Fibroblast of peridontal ligament (primary cell): ENCODE data around the gene LIN28A.
A peak's percentile ranks its signal among the peaks of the same experiment; 100 is the strongest.

Experiments used
- DNase-seq: peaks from one replicate; pipeline ENCODE4 v3.0.0-alpha.2; 2010; ENCODE audit errors: extremely low read depth

LIN28A gene

DNA sequence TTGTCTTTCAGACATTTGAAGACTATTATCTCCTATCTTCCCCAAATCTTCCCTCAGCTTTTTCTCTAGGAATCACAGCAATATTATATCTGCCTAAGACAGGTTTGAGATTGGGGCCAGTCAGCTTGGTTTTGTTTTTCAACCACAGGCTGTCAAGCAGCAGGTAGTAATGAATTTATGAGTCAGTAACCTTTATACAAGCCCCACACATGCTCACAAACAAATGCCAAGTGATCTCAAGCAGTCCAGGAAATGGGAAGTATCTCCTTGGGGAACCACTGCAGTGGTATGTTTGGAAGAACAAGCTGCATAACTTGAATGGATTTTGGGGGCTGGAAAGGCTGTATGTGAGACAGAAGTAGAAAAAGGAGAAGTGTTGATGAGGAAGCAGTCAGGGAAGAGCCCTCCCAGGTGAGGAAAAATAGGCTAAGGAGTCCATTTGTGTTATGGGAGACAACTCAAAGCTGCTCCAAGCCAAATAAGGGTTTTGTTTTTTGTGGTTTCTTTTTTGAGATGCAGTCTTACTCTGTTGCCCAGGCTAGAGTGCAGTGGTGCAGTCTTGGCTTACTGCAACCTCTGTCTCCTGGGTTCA, 23.6 kb downstream of the LIN28A start:
- DNase-seq, result no peak

- no peak for DNase-seq
Measured at GRCh38 chr1:26438041-26438440, 27.4 kb downstream of the LIN28A start.

GRCh38 chr1:26440259-26440658, 29.6 kb downstream of the LIN28A start:
- no peak for DNase-seq

DNA sequence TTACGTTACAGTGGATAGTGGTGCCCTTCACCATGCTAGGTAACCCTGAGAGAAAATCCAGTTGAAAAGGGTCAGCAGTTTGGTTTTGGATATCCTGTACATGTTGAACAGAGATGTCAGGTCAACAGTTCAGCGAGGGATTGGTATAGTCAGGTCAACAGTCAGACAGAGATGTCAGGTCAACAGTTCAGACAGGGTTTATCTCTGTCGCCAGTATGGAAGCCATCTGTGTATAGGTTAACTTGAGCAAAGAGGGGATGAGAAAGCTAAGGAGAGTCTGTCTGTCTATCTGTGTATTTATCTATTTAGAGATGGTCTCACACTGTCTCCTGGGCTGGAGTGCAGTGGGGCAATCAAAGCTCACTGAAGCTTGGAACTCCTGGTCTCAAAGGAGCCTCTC, 39.3 kb downstream of the LIN28A start:
- no peak for DNase-seq

GRCh38 chr1:26450908-26451307, 40.3 kb downstream of the LIN28A start:
- no peak for DNase-seq

GRCh38 chr1:26452459-26453183, 42.0 kb downstream of the LIN28A start:
- DNase-seq, result no peak

GRCh38 chr1:26459148-26459547, 48.5 kb downstream of the LIN28A start:
- no peak for DNase-seq

DNA sequence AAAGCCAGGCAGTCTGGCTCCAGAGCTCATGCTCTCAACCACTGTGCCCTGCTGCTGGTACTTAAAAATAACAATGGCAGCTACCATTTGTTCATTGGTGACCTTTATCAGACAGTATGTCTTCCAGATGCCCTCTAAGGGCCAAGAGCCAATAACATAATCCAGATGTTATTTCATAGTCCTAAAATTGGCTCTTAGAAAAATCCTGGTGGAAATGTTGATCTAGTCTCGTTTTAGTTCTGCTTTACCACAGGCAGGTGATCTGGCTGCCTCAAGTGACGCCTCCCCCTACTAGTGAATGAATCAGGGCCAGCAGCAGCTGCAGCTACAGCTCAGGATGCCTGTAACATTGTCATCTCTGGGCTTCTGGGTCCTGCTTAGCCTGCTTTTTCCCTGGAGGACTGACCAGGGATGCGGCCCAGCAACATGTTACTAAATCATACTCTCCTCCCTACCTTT, 49.0 kb downstream of the LIN28A start:
- DNase-seq, result no peak

DNA sequence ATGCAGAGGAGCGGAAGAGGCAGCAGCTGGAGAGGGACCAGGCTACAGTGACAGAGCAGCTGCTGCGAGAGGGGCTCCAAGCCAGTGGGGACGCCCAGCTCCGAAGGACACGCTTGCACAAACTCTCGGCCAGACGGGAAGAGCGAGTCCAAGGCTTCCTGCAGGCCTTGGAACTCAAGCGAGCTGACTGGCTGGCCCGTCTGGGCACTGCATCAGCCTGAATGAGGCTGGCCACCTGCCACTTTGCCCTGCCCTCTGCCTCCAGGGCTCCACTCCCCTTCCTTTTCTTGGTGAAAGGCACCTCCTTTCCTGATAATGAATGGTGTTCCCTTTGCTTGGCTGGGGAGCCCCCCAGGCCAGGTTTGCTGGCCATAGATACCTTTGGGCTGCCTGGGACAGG, 58.3 kb downstream of the LIN28A start:
- no peak for DNase-seq

GRCh38 chr1:26469558-26469957, 58.9 kb downstream of the LIN28A start:
- DNase-seq, result no peak

- DNase-seq, result no peak
Measured at GRCh38 chr1:26470878-26471497, 60.4 kb downstream of the LIN28A start.

- DNase-seq, result peak; percentile 64
Measured at GRCh38 chr1:26471498-26472319, 61.1 kb downstream of the LIN28A start.

- peak; percentile 81 for DNase-seq
Measured at GRCh38 chr1:26472320-26472900, 61.8 kb downstream of the LIN28A start, which contains the start of gene HMGN2. HMGN2 (plus strand) TSS chr1:26472440; CDS start chr1:26472613, 173 bp downstream.

DNA sequence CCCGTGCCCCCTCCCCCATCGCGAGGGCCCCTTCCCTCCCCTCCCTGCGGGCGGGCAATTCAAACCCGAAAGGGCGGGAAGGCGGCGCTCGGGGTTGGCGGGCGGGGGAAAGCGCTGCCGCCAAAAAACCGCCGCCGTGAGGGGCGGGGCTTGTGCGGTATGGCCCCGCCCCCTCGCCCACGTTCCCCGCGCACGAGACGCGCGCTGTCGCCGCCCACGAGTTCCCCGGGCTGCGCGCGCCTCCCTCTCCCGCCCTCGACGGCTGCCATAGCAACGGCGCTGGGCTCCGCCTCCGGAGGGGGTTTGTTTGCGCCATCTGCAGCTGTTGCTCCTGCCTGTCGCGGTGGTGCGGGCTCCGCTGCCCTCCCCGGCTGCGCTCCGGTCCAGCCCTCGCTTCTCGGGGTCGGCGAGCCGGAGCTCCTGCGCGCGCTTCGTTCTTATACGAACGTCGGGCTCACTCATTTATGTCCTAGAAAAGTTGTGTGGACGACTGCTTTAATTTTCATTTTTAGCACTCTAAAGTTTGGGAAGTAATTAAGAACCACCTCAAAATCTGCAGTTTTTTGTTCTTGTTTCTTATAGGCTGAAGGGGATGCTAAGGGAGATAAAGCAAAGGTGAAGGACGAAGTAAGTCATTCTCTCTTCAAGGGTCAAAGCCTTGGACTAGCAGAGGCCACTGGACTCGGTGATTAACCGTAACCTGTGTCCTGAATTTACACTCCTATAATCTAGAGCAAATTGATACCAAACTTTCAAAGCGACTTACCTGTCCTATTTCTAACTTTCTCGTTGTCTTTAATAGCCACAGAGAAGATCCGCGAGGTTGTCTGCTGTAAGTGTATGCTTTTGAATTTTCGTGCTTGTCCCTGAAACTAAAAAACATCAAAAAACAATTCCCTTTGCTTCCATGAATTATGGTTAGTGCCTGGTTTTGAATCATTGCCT, 62.6 kb downstream of the LIN28A start:
- DNase-seq, result peak; percentile 90

DNA sequence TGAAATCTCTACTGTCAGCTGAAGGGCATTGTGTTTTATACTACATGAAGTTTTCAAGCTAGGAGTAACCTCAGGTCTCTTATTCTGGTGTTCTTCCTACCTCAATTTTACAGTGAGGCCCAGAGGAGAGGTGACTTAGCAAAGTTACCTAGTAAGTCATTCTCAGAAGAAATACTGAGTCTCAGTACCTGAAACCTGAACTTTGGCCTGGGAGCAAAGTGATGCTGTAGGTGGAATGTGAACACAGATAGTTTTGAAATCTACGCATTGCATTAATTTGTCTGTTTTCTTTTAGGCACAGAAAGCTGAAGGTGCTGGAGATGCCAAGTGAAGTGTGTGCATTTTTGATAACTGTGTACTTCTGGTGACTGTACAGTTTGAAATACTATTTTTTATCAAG, 64.2 kb downstream of the LIN28A start:
- no peak for DNase-seq

- no peak for DNase-seq
Measured at GRCh38 chr1:26475989-26476388, 65.4 kb downstream of the LIN28A start.

DNA sequence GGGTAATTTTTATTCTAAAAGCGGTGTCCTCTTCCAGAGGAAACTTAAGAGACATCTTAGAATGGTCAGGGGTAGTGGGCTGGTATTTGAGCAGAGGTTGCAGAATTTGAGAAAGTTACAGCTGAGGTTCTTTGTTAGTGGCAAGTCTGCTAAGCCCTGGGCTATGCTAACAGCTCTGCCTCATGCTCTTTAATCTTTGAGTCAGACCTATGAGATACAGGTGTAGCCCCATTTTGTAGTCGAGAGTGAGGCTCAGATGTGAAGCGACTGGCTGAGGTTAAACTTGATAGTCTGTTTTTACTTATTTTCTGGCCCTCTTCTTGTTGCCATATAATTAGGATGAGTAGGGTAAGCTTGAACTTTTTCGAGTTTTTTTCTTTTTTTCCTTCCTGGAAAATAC, 66.3 kb downstream of the LIN28A start:
- no peak for DNase-seq

DNA sequence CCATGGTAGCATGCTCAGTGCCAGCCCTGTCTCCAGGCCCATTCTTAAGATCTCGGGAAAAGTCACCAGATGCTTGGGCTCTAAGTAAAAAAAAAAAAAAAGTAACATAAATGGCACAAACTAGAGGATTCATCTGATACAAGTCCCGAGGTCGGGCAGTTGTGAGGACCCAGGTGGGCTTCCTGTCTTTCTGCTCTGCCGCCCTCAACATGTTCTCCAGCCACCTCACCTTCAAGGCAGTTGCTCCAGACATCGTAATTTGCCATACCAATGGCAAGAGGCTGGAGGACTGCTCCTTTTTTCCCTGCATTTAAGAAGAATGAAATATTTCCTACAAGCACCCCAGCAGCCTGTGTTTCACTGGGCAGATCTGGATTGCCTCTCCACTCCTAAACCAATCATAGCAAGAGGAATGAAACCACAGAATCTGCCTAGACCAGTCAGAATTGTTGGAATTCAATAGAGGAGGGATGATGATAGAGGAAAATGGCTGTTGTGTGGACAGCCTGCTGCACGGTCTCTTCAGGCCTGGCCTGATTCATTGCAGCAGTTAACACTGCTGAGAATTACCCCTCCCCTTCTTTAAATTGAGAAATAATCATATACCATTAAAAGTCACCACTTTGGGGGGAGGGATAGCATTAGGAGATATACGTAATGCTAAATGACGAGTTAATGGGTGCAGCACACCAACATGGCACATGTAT, 67.0 kb downstream of the LIN28A start:
- no peak for DNase-seq

DNA sequence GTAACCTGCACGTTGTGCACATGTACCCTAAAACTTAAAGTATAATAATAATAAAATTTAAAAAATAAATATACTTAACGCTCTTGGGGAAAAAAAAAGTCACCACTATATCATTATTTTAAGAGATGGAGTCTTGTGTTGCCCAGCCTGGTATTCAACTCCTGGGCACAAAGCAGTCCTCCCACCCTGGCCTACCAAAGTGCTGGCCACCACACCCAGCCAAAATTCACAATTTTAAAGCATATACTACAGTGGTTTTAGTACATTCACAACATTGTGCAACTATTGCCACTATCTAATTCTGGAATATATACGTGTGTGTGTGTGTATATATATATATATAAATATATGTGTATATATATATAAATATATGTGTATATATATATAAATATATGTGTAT, 67.5 kb downstream of the LIN28A start:
- no peak for DNase-seq

DNA sequence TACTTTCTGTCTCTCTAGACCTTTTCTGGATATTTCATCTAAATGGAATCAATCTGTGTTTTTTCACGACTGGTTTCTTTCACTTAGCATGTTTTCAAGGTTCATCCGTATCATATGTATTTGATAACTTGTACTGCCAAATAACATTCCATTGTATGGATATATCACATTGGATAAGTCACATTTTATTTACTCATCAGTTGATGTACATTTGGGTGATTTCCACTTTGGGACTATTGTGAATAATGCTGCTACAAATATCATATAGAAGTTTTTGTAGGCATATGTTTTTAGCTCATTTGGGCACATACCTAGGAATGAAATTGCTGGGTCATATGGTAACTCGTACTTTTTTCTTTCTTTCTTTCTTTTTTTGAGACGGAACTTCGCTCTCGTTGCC, 68.4 kb downstream of the LIN28A start:
- no peak for DNase-seq
